Smooth muscle cell (in vitro differentiated cells): ENCODE results near the gene ATP2B1. TPM values are rescaled to one million over a fixed set of nuclear protein-coding genes. Genes with fewer than 3 reads are reported as not detected.

Experiments used
- DNase-seq: peaks from one replicate; lab custom pipeline; 2025; ENCODE audit not compliant: unreplicated experiment; lab: John Stamatoyannopoulos, UW
- H2AFZ ChIP-seq: fragments of 200-600 bp; sonication (generic); 2 replicates; pipeline ENCODE4 v1.6.0; 2016; ENCODE audit warnings: antibody characterized with exemption, low read depth, mild to moderate bottlenecking
- H3F3A ChIP-seq: fragments of 200-600 bp; sonication (generic); 2 replicates; pipeline ENCODE4 v1.6.0; 2017; ENCODE audit warnings: antibody characterized with exemption, low read depth
- H3K27ac ChIP-seq: fragments of 200-600 bp; sonication (generic); 2 replicates; pipeline ENCODE4 v1.5.1; 2016; ENCODE audit warnings: low read depth, mild to moderate bottlenecking
- H3K27me3 ChIP-seq: fragments of 200-600 bp; sonication (generic); 2 replicates; pipeline ENCODE4 v1.6.1; 2016; ENCODE audit warnings: low read depth, mild to moderate bottlenecking
- H3K36me3 ChIP-seq: fragments of 200-600 bp; sonication (generic); 2 replicates; pipeline ENCODE4 v1.5.1; 2016; ENCODE audit warnings: low read depth
- H3K4me1 ChIP-seq: fragments of 200-600 bp; sonication (generic); 2 replicates; pipeline ENCODE4 v1.5.1; 2016; ENCODE audit warnings: low read depth
- H3K4me2 ChIP-seq: fragments of 200-600 bp; sonication (generic); 2 replicates; pipeline ENCODE4 v1.6.0; 2016; ENCODE audit warnings: mild to moderate bottlenecking
- H3K4me3 ChIP-seq: fragments of 200-600 bp; sonication (generic); 2 replicates; pipeline ENCODE4 v1.5.1; 2016; ENCODE audit warnings: mild to moderate bottlenecking
- H3K79me2 ChIP-seq: fragments of 200-600 bp; sonication (generic); 2 replicates; pipeline ENCODE4 v1.6.0; 2016; ENCODE audit warnings: low read depth, mild to moderate bottlenecking
- H3K9ac ChIP-seq: fragments of 200-600 bp; sonication (generic); 2 replicates; pipeline ENCODE4 v1.6.0; 2016; ENCODE audit warnings: low read depth
- H3K9me3 ChIP-seq: fragments of 200-600 bp; sonication (generic); replicated peaks from 2 replicates; pipeline ENCODE4 v1.5.1; 2016; ENCODE audit warnings: low read depth
- H4K20me1 ChIP-seq: fragments of 200-600 bp; sonication (generic); 2 replicates; pipeline ENCODE4 v1.6.0; 2016; ENCODE audit warnings: low read depth
- CTCF ChIP-seq: fragments of 200-600 bp; sonication (generic); IDR thresholded peaks from 2 replicates; pipeline ENCODE4 v1.5.1; 2017; ENCODE audit warnings: borderline replicate concordance, mild to moderate bottlenecking, antibody characterized with exemption; ENCODE audit not compliant: insufficient read depth, poor library complexity, severe bottlenecking
- WGBS: methylation state at CpG from one replicate; pipeline ENCODE4 v1.1.7; 2016; ENCODE audit warnings: low lambda C conversion rate; 5-methylcytosine and 5-hydroxymethylcytosine counted together
- polyA plus RNA-seq: library from polyadenylated mRNA; unstranded; fragments of >200 nt; fragmentation: Nextera tagmentation; extraction: Ambion mirVana; gene quantifications from 2 replicates; pipeline ENCODE4 v1.2.1, GENCODE V29; 2016
- total RNA-seq: library from RNA; depleted of rRNA; stranded (reverse); fragments of >200 nt; gene quantifications from 2 replicates; pipeline ENCODE4 v1.2.3, GENCODE V29; 2014

ATP2B1 gene
- total and polyA plus RNA-seq, 2 experiments from 2014 or later: 42.8 to 70.1 TPM

DNA sequence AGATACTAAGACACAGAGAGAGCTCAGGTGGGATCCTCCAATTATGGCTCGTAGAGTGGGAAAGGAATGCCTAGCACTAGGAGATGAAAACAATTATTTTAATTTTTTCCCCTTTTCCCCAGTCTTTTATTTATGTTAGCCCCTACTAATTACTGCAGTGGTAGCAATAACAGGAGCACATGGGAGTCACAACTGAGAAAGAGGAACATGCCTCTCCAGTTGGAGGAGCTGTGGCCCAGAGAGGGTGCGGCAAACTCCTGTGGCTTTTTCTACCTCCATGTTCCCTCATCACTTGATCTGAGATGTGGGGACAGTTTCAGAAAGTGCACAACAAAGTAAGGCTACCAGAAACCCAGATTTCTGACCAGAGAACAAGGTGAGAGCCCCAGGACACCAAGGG, 156.9 kb downstream of the ATP2B1 start:
- Histone ChIP-seq H3K79me2 (no peaks in the 10 kb centered on the region), H3K4me3 (no peak overlapping the region), H4K20me1 (no peaks in the 10 kb centered on the region), H3K9me3 (no peaks in the 10 kb centered on the region), H3K27me3 (no peaks in the 10 kb centered on the region), H3K4me1 (no peaks in the 10 kb centered on the region), H3K36me3 (no peaks in the 10 kb centered on the region), H3K27ac (no peak overlapping the region), H3F3A (no peaks in the 10 kb centered on the region), H3K4me2 (no peak overlapping the region), H3K9ac (no peak overlapping the region), H2AFZ (no peak overlapping the region)
- WGBS: 96% methylated on average over 2 of the region's 2 CpGs
- TF ChIP-seq CTCF: no peak
- DNase-seq: no peak

DNA sequence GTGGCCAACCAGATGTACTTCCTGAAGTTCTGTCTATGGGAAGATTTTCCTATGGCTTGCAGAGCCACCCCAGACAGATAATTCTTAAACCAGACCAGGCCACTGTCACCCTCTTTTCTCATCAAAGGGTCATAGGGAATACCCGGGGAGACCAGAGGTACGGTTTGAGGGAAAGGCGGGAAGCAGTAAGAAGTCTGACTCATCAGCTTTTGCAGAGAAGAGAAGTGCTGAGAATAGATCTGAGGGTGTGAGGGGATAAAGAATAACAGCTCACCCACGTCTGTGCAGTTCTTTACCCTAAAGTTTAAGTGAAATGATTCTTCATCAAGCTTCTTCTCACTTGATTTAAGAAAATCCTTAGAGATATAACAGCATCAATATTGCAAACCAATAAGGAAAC, 161.5 kb downstream of the ATP2B1 start:
- Histone ChIP-seq H3K4me3 (no peak overlapping the region), H3K27ac (no peak overlapping the region), H3F3A (peaks cover 11% of the 10 kb centered on the region), H3K4me1 (peaks cover 17% of the 10 kb centered on the region), H3K27me3 (no peaks in the 10 kb centered on the region), H3K79me2 (no peaks in the 10 kb centered on the region), H3K36me3 (no peaks in the 10 kb centered on the region), H2AFZ (no peak overlapping the region), H3K9me3 (no peaks in the 10 kb centered on the region), H3K4me2 (no peak overlapping the region), H3K9ac (no peak overlapping the region), H4K20me1 (no peaks in the 10 kb centered on the region)
- WGBS: 5% methylated on average over 4 of the region's 4 CpGs
- no peak for TF ChIP-seq CTCF
- DNase-seq: no peak

DNA sequence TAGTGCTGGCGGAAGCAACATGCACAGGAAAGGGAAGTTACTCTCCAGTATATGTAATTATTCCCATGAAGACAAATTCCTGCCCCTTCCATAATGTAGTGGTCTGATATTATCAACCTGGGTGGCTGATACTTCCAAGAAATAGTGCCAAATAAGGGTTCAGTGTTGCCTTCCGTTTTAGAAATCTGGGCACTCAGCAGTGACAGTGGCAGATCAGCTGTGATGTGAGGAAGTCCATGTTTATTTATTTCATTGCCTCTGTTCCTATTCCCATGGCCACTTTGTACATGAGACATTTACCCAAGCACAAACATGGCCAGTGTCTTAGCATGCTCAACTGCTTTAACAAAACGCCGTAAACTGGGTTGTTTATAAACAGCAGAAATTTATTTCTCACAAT, 162.5 kb downstream of the ATP2B1 start:
- H3K27ac ChIP-seq: no peak overlapping the region
- WGBS: 93% methylated on average over 4 of the region's 4 CpGs
- H3F3A ChIP-seq: peaks cover 11% of the 10 kb centered on the region
- H4K20me1 ChIP-seq: no peaks in the 10 kb centered on the region
- no peaks in the 10 kb centered on the region for H3K9me3 ChIP-seq
- no peaks in the 10 kb centered on the region for H3K27me3 ChIP-seq
- no peaks in the 10 kb centered on the region for H3K36me3 ChIP-seq
- no peak for TF ChIP-seq CTCF
- no peaks in the 10 kb centered on the region for H3K79me2 ChIP-seq
- no peak overlapping the region for H3K4me2 ChIP-seq
- DNase-seq: no peak
- H3K9ac ChIP-seq: no peak overlapping the region
- H2AFZ ChIP-seq: no peak overlapping the region
- peaks cover 17% of the 10 kb centered on the region for H3K4me1 ChIP-seq
- no peak overlapping the region for H3K4me3 ChIP-seq

DNA sequence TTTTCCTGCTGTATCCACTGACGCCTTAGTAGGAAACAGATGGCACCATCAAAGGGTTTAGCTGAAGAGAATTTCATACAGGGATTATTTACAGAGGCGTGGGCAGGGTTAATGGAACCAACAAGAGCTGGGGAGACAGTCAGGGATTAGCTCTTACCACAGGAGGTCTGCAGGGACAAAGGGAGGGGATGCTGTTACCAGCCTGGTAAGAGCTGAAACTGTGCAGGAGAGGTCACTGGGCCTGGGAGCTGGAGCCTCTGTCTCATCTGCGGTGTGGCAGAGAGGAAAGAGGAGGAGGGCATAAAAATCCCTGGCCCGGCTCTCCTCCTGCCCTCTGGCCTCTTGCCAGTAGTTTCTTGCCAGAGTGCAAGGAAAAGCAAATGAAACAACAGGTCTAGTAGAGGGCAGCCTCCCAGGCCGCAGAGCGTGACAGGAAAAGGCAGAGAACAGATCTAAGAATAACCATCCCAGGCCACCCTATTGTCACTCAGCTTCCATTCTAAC, 163.9 kb downstream of the ATP2B1 start:
- no peak for DNase-seq
- H3K9ac ChIP-seq: no peak overlapping the region
- H3K4me2 ChIP-seq: peak overlapping the region; percentile 19
- peaks cover 11% of the 10 kb centered on the region for H3F3A ChIP-seq
- no peaks in the 10 kb centered on the region for H3K36me3 ChIP-seq
- H3K27ac ChIP-seq: peak overlapping the region; percentile 8
- H3K79me2 ChIP-seq: no peaks in the 10 kb centered on the region
- no peak overlapping the region for H3K4me3 ChIP-seq
- no peak overlapping the region for H2AFZ ChIP-seq
- 14% methylated on average over 6 of the region's 6 CpGs for WGBS
- H3K27me3 ChIP-seq: no peaks in the 10 kb centered on the region
- no peaks in the 10 kb centered on the region for H4K20me1 ChIP-seq
- H3K4me1 ChIP-seq: peaks cover 17% of the 10 kb centered on the region
- TF ChIP-seq CTCF: no peak
- H3K9me3 ChIP-seq: no peaks in the 10 kb centered on the region
